GM11168 (cell line): ENCODE data around the gene OR6C2.
"Not testable (repeated sequence)": the region's sequence is repeated elsewhere in the genome, so short reads cannot be mapped to it uniquely, and the experiment has no call there.

ENCODE experiments used
- in situ Hi-C: fragments of 300-500 bp; cut with MboI; formaldehyde crosslinking; loops from one replicate; pipeline ENCODE4 v1.12.0; 2022; ENCODE audit warnings: low sequenced_read_pairs; ENCODE audit not compliant: unreplicated experiment

OR6C2 gene

GRCh38 chr12:55470088-55470829, 26.4 kb downstream of the OR6C2 start, which contains the start of gene OR6C70:
Gene OR6C70 (minus strand): TSS chr12:55470138. CDS start chr12:55470138, 0 bp downstream.
- in situ Hi-C loops, result no loop called here

DNA sequence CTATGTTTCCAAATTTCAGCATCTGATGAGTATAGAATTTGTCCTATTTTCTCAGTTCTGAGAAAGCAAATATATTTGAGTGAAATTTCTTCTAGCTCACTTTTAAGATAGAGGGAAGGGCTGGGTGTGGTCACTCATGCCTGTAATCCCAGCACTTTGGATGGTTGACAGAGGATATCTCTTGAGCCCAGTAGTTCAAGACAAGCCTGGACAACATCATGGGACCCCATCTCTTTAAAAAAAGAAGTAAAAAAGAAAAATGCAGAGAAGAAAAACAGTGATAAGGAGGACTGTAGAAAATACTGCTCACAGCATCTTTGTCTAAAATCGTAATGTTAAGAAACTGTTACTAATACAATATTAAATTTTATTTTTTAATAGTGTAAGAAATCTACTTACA, 28.4 kb downstream of the OR6C2 start:
- in situ Hi-C loops, result no loop called here

DNA sequence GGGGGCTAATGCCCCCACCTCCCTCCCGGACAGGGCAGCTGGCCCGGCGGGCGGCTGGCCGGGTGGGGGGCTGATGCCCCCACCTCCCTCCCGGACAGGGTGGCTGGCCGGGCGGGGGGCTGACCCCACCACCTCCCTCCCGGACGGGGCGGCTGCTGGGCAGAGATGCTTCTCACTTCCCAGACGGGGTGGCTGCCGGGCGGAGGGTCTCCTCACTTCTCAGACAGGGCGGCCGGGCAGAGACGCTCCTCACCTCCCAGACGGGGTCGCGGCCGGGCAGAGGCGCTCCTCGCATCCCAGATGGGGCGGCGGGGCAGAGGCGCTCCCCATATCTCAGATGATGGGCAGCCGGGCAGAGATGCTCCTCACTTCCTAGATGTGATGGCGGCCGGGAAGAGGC, 35.3 kb downstream of the OR6C2 start:
- in situ Hi-C loops, result not testable (repeated sequence)

GRCh38 chr12:55484284-55484683, 40.4 kb downstream of the OR6C2 start:
- in situ Hi-C loops, result not testable (repeated sequence)

DNA sequence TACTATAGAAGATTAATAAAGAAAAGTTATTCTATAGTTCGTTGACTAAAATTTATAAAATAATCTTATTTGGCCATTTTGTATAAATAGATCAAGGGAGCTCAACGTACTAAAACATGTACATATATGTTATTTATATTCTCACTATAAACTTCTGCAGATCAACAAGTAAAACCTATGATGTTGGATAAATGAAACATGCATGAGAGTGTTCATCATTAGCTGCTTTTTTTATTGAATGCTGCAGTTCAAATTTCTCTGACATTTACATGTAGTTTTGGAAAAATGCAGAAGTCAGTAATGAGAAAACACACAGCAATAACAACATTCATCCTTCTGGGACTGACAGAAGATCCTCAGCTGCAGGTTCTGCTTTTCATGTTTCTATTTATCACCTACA, 48.2 kb downstream of the OR6C2 start, which contains the start of gene OR6C68:
OR6C68 (plus strand) TSS at position 301 of the 400 bp plus-strand sequence; CDS start at position 301, 0 bp downstream.
- in situ Hi-C loops, result no loop called here

DNA sequence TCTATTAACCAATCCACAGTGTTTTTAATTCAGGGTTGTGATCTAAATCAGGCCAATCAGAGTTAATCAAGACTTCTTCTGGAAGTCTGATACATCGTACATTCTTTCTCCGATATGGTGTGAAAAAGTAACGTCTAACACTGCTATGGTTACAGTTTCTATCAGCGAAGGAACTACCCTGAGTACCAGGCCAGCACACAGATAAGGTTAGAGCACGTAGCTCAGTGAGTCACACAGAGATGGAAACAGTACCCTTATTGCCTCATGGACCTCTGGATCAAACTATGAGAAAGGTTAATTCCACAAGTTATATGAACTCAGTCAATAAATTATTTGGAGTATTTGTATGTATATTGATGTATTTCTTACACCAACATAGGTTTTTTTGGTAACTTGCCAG, 51.6 kb downstream of the OR6C2 start:
- in situ Hi-C loops, result no loop called here

DNA sequence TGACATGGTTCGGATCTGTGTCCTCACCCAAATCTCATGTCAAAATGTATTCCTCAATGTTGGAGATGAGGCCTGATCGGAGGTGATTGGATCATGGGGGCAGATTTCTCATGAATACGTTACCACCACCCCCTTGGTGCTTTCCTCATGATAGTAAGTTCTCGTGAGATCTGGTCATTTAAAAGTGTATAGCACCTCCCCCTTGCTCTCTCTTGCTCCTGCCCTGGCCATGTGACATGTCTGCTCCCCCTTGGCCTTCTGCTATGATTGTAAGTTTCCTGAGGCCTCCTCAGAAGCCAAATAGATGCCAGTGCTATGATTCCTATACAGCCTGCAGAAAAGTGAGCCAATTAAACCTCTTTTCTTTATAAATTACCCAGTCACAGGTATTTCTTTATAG, 55.4 kb downstream of the OR6C2 start:
- in situ Hi-C loops, result no loop called here

- in situ Hi-C loops, result no loop called here
Measured at GRCh38 chr12:55499810-55500252, 56.0 kb downstream of the OR6C2 start.

DNA sequence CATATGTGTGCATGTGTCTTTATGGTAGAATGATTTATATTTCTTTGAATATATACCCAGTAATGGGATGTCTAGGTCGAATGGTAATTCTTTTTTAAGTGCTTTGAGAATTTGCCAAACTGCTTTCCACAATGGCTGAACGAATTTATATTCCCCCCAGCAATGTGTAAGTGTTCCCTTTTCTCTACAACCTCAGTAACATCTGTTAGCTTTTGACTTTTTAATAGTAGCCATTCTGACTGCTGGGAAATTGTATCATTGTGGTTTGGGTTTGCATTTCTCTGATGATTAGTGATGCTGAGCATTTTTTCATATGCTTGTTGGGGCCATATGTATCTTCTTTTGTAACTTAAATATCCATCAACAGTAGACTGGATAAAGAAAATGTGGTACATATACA, 57.7 kb downstream of the OR6C2 start:
- in situ Hi-C loops, result no loop called here
